RKO (cell line): ENCODE data around the gene ZFC3H1.
"Not testable (repeated sequence)": the region's sequence is repeated elsewhere in the genome, so short reads cannot be mapped to it uniquely, and the experiment has no call there.

Source experiments
- DNase-seq: peaks from one replicate; pipeline ENCODE4 v3.0.0-alpha.2; 2016; ENCODE audit warnings: low spot score

Gene ZFC3H1

DNA sequence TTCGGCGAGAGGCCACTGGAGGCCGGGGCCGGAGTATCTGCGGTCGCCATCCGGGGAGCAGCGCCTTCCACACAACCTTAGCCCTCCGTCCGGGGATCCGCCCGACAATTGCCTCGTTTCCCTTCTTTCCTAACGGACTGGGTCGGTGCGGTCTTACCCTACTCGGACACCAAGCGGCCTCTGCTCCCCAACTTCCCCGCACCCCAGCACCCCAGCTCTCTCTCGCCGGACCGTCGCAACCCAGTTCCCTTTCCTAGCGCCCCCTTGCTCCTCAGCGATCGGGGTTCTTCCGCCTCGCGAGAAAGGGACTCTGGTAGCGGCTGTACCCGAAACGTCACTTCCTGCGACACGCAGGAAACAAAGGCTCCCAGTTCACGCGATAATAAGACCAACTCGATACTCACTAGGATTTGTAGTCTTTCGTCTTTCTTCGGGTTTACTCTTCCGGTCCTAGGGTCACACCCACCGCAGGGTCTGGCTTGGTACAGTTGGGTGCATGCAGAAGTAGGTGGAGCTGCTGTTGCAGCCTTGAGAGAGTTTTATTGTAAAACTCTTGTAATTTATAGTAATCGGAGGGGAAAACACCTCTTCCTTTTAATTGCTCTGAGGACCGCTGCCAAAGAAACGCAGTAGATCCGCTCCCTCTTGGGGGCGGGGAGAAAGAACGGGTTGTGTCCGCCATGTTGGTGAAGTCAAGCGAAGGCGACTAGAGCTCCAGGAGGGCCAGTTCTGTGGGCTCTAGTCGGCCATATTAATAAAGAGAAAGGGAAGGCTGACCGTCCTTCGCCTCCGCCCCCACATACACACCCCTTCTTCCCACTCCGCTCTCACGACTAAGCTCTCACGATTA lies at the start of gene ZFC3H1, which contains the start of gene THAP2:
Gene ZFC3H1, minus strand, starts transcription at position 288 of the 850 bp plus-strand sequence. Its CDS starts 238 bp downstream, at position 50.
Gene THAP2, plus strand, starts transcription at position 741 of the 850 bp plus-strand sequence. CDS start 209 bp downstream, outside the sequence.
- peak; percentile 100 for DNase-seq

GRCh38 chr12:71710276-71711125 lies 46.9 kb upstream of the ZFC3H1 start:
- peak; percentile 93 for DNase-seq

- DNase-seq, result no peak
These were observed 45.0 kb upstream of the ZFC3H1 start for GRCh38 chr12:71708658-71709057.

GRCh38 chr12:71704920-71705319 lies 41.3 kb upstream of the ZFC3H1 start:
- DNase-seq, result no peak

- DNase-seq, result no peak
These were observed 39.6 kb upstream of the ZFC3H1 start for GRCh38 chr12:71703206-71703605.

- DNase-seq, result no peak
These were observed 38.9 kb upstream of the ZFC3H1 start for GRCh38 chr12:71702590-71702989.

GRCh38 chr12:71702181-71702580 lies 38.5 kb upstream of the ZFC3H1 start:
- DNase-seq, result not testable (repeated sequence)

DNA sequence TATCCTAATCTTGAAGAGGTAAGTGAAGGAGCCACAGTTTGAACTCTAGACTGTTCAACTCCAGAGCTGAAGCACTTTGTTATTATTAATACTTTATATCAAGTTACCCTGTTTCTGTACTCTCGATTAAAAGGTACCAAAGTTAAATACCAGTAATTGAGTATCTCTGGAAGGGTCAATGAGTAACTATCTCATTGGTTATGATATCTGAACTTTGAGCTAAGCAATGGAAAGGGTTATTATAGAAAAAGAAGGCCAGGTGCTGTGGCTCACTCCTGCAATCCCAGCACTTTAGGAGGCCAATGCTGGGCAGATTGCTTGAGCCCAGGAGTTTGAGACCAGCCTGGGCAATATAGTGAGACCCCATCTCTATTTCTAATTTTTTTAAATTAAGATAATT lies 32.1 kb upstream of the ZFC3H1 start:
- no peak for DNase-seq

DNA sequence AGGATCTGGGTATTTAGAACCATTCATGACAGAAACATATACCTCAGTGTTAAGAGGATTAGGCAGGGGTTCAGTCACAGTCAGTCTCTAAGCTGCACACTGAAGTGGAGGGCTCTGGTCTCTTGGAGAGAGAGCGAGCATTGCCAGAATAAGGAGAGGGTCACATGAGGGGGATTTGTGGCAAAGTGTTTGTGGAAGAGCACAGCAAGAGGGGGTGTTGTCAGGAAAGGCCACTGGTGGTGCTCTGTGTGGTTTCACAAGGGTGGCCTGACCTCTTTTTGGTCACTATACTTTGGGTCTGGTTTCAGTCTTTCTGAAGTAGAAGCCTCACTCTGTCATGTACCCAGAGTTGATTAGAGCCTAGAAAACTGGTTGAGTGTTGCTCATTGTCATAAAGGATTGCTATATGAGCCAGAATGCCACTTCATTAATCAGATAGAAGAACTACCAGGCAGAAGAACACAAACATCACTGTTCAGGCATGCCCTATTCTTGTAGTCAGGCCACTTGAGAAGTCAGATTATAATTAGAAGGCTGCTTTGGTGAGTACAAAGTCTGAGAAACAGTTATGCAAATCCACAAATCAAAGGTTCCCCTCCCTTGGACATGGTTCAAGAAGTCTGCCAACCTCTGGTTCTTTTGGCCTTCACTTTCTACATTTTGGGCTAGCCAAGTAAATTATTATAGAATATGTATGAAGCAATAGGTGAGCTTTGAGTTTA lies 30.6 kb upstream of the ZFC3H1 start:
- DNase-seq, result no peak

DNA sequence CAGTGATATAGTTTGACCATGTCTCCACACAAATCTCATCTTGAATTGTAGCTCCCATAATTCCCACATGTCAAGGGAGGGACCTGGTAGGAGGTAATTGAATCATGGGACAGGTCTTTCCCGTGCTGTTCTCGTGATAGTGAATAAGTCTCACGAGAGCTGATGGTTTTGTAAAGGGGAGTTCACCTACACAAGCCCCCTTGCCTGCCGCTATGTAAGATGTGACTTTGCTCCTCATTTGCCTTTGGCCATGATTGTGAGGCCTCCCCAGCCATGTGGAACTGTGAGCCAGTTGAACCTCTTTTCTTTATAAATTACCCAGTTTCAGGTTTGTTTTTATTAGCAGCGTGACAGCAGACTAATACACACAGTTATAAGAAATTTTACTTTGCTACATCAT lies 30.0 kb upstream of the ZFC3H1 start:
- not testable (repeated sequence) for DNase-seq

GRCh38 chr12:71693126-71693525 lies 29.5 kb upstream of the ZFC3H1 start:
- no peak for DNase-seq

GRCh38 chr12:71691504-71692129 lies 28.0 kb upstream of the ZFC3H1 start:
- DNase-seq, result no peak

GRCh38 chr12:71688961-71689570 lies 25.4 kb upstream of the ZFC3H1 start:
- no peak for DNase-seq

- DNase-seq, result not testable (repeated sequence)
These were observed 23.5 kb upstream of the ZFC3H1 start for GRCh38 chr12:71687172-71687571.

DNA sequence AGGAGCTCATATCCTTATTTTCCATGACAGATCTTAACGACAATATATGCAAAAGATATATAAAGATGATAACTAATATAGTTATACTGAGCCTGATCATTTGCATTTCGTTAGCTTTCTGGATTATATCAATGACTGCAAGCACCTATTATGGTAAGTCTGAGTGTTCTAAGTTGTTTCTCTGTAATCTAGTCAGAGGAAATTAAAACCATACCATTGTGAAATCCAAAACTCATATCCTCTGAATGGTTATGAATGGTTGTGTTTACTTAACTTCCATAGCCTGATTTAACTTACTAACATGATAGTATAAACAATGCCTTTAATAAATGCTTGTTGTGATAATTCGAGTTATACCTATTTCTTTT lies 23.0 kb upstream of the ZFC3H1 start:
- peak; percentile 26 for DNase-seq

GRCh38 chr12:71685914-71686657 lies 22.4 kb upstream of the ZFC3H1 start, which contains the start of gene TMEM19:
Gene TMEM19, plus strand, starts transcription at chr12:71686082. Its CDS starts 599 bp downstream, at chr12:71686681.
- peak; percentile 92 for DNase-seq

- no peak for DNase-seq
These were observed 21.8 kb upstream of the ZFC3H1 start for GRCh38 chr12:71685312-71685906.

DNA sequence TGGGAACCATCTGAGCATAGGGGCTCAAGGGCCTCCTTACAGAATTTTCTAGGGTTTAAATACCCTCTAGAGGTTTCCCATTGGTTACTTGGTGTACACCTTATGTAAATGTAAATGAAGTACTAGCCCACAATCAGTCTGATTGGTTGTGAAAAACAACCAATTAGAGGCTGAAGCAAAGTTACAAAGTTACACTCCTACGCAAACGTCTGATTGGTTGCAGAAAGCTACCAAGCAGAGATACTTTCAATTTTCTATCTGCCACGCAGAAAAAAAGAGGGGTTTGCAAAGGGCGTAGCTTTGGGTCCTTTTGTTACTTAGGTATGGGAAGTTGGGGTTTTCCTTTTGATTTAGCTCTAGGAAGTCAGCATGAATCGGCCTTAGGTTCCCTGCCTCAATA lies 20.4 kb upstream of the ZFC3H1 start:
- no peak for DNase-seq

- no peak for DNase-seq
These were observed 20.0 kb upstream of the ZFC3H1 start for GRCh38 chr12:71683633-71684032.

- DNase-seq, result no peak
These were observed 18.8 kb upstream of the ZFC3H1 start for GRCh38 chr12:71682466-71682865.
